Measurements from ENCODE around the gene KRT73.

Gene KRT73

GRCh38 chr12:52662093-52662917 lies 43.9 kb upstream of the KRT73 start:
- ChIA-PET CTCF (interaction anchor here (1.6 kb wide), 1 partner anchor 208 kb away, joined by 6 read pairs; no protein-coding TSS in a partner anchor), POLR2A (no interaction called here)
- TF ChIP-seq CTCF (IDR thresholded peaks at IDR 0.05; ENCODE audit: insufficient read depth, low read length, missing control alignments) = no peak
- no peak overlapping the region for H3K4me3 ChIP-seq (ENCODE audit: low read depth, low read length)
- no peak for DNase-seq (ENCODE audit: low read depth, low spot score)

GRCh38 chr12:52661668-52662067 lies 43.3 kb upstream of the KRT73 start:
- no peak for DNase-seq (ENCODE audit: low read depth, low spot score)
- no peak overlapping the region for H3K4me3 ChIP-seq (ENCODE audit: low read depth, low read length)
- TF ChIP-seq CTCF (IDR thresholded peaks at IDR 0.05; ENCODE audit: insufficient read depth, low read length, missing control alignments) = no peak
- ChIA-PET POLR2A (no interaction called here), CTCF (no interaction called here)

- CTCF ChIA-PET = no interaction called here
- POLR2A ChIA-PET = no interaction called here
Observed at GRCh38 chr12:52660934-52661499, 42.7 kb upstream of the KRT73 start.

GRCh38 chr12:52659951-52660350 lies 41.6 kb upstream of the KRT73 start:
- TF ChIP-seq CTCF (IDR thresholded peaks at IDR 0.05; ENCODE audit: insufficient read depth, low read length, missing control alignments) = no peak
- ChIA-PET CTCF (no interaction called here), POLR2A (no interaction called here)
- H3K4me3 ChIP-seq (ENCODE audit: low read depth, low read length) = no peak overlapping the region
- no peak for DNase-seq (ENCODE audit: low read depth, low spot score)

More at GRCh38 chr12:52660934-52661499, 42.7 kb upstream of the KRT73 start:
- no peak overlapping the region for H3K4me3 ChIP-seq (ENCODE audit: low read depth, low read length)
- TF ChIP-seq CTCF (IDR thresholded peaks at IDR 0.05; ENCODE audit: insufficient read depth, low read length, missing control alignments) = no peak
- no peak for DNase-seq (ENCODE audit: low read depth, low spot score)

GRCh38 chr12:52659395-52659794 lies 41.0 kb upstream of the KRT73 start:
- ChIA-PET POLR2A (no interaction called here), CTCF (no interaction called here)
- TF ChIP-seq CTCF (IDR thresholded peaks at IDR 0.05; ENCODE audit: insufficient read depth, low read length, missing control alignments) = no peak

GRCh38 chr12:52658196-52658595 lies 39.8 kb upstream of the KRT73 start:
- POLR2A ChIA-PET = no interaction called here
- no peak overlapping the region for H3K4me3 ChIP-seq (ENCODE audit: low read depth, low read length)
- DNase-seq (ENCODE audit: low read depth, low spot score) = no peak
- TF ChIP-seq CTCF (IDR thresholded peaks at IDR 0.05; ENCODE audit: insufficient read depth, low read length, missing control alignments) = no peak
- CTCF ChIA-PET = no interaction called here

More at GRCh38 chr12:52659395-52659794, 41.0 kb upstream of the KRT73 start:
- no peak for DNase-seq (ENCODE audit: low read depth, low spot score)
- H3K4me3 ChIP-seq (ENCODE audit: low read depth, low read length) = no peak overlapping the region

All from AG04449 (cell line).